Neural cell (in vitro differentiated cells): ENCODE measurements around the gene DCLK1. TPM values are rescaled to one million over a fixed set of nuclear protein-coding genes. Genes with fewer than 3 reads are reported as not detected.

Experiments
- H2AFZ ChIP-seq: fragments of 200-600, 300-800 bp; sonication (generic), shearing (Covaris generic); 2 replicates; pipeline ENCODE4 v1.6.0; 2014; ENCODE audit warnings: low read depth, mild to moderate bottlenecking, antibody characterized with exemption, low read length, moderate library complexity
- H3F3A ChIP-seq: fragments of 200-600 bp; shearing (Covaris generic); 2 replicates; pipeline ENCODE4 v1.6.1; 2016; ENCODE audit warnings: mild to moderate bottlenecking, moderate library complexity, mixed read lengths, antibody characterized with exemption, low read length; ENCODE audit not compliant: insufficient read depth, poor library complexity, severe bottlenecking
- H3K27ac ChIP-seq: fragments of 200-600, 300-800 bp; sonication (generic), shearing (Covaris generic); 2 replicates; pipeline ENCODE4 v1.5.1; 2014; ENCODE audit warnings: mild to moderate bottlenecking, low read length, moderate library complexity
- H3K27me3 ChIP-seq: fragments of 300-800, 200-600 bp; sonication (generic), shearing (Covaris generic); 2 replicates; pipeline ENCODE4 v1.6.0; 2014; ENCODE audit warnings: mild to moderate bottlenecking, low read depth, low read length, moderate library complexity; ENCODE audit not compliant: insufficient read depth
- H3K36me3 ChIP-seq: fragments of 300-800, 200-600 bp; sonication (generic), shearing (Covaris generic); 2 replicates; pipeline ENCODE4 v1.5.1; 2014; ENCODE audit warnings: mild to moderate bottlenecking, antibody characterized with exemption, low read length, moderate library complexity; ENCODE audit not compliant: insufficient read depth
- H3K4me2 ChIP-seq: fragments of 300-800, 200-600 bp; sonication (generic), shearing (Covaris generic); 2 replicates; pipeline ENCODE4 v1.6.0; 2014; ENCODE audit warnings: mild to moderate bottlenecking, low read length
- H3K4me3 ChIP-seq: fragments of 300-800, 200-600 bp; sonication (generic), shearing (Covaris generic); 2 replicates; pipeline ENCODE4 v1.5.1; 2014; ENCODE audit warnings: mild to moderate bottlenecking, low read length, moderate library complexity
- H3K79me2 ChIP-seq: fragments of 200-600 bp; shearing (Covaris generic); replicated peaks from 2 replicates; pipeline ENCODE4 v1.6.0; 2014; ENCODE audit warnings: mild to moderate bottlenecking, low read length, moderate library complexity; ENCODE audit not compliant: insufficient read depth
- H3K9ac ChIP-seq: fragments of 300-800, 200-600 bp; sonication (generic), shearing (Covaris generic); 2 replicates; pipeline ENCODE4 v1.6.1; 2016; ENCODE audit warnings: mild to moderate bottlenecking, low read length, mixed read lengths
- H3K9me2 ChIP-seq: fragments of 200-600 bp; shearing (Covaris generic); 2 replicates; pipeline ENCODE4 v1.6.1; 2016; ENCODE audit warnings: mild to moderate bottlenecking, low read length, mixed read lengths; ENCODE audit not compliant: insufficient read depth
- H3K9me3 ChIP-seq: fragments of 200-600, 300-800 bp; sonication (generic), shearing (Covaris generic); 2 replicates; pipeline ENCODE4 v1.6.1; 2016; ENCODE audit warnings: mild to moderate bottlenecking, mixed run types, low read length, moderate library complexity, mixed read lengths
- H4K20me1 ChIP-seq: fragments of 200-600 bp; shearing (Covaris generic); 2 replicates; pipeline ENCODE4 v1.6.1; 2016; ENCODE audit warnings: mild to moderate bottlenecking, mixed run types; ENCODE audit not compliant: insufficient read depth
- EP300 ChIP-seq: fragments of 450-650 bp; conservative IDR thresholded peaks from 2 replicates; pipeline ENCODE4 v1.6.1; 2014; ENCODE audit warnings: antibody characterized with exemption, mild to moderate bottlenecking, moderate library complexity; ENCODE audit not compliant: poor library complexity, severe bottlenecking
- EZH2 ChIP-seq: fragments of 200-600, 300-800 bp; shearing (Covaris generic), sonication (generic); IDR thresholded peaks from 2 replicates; pipeline ENCODE4 v1.6.1; 2014; ENCODE audit warnings: antibody characterized with exemption, low read length, borderline replicate concordance, mild to moderate bottlenecking; ENCODE audit not compliant: insufficient read depth, poor library complexity, severe bottlenecking
- MXI1 ChIP-seq: fragments of 450-650 bp; conservative IDR thresholded peaks from 2 replicates; pipeline ENCODE4 v1.6.1; 2014; ENCODE audit warnings: antibody characterized with exemption, mild to moderate bottlenecking; ENCODE audit not compliant: poor library complexity, severe bottlenecking
- POLR2AphosphoS5 ChIP-seq: IDR thresholded peaks from 2 replicates; pipeline ENCODE4 v1.6.1; 2012
- RAD21 ChIP-seq: fragments of 450-650 bp; conservative IDR thresholded peaks from 2 replicates; pipeline ENCODE4 v1.6.1; 2014; ENCODE audit warnings: antibody characterized with exemption, mild to moderate bottlenecking, moderate library complexity
- SMC3 ChIP-seq: fragments of 450-650 bp; conservative IDR thresholded peaks from 2 replicates; pipeline ENCODE4 v1.6.1; 2014; ENCODE audit warnings: antibody characterized with exemption, mild to moderate bottlenecking, moderate library complexity; ENCODE audit not compliant: poor library complexity
- TAF1 ChIP-seq: IDR thresholded peaks from 2 replicates; pipeline ENCODE4 v1.6.1; 2012; ENCODE audit warnings: low read depth
- polyA plus RNA-seq: library from polyadenylated mRNA; depleted of rRNA; stranded (reverse); fragments of >200 nt; gene quantifications from 2 replicates; pipeline ENCODE4 v1.2.3, GENCODE V29; 2014
- TF ChIP-seq, protein P1 (sequence below): IDR thresholded peaks from 2 replicates; pipeline ENCODE4 v1.6.1; 2012; ENCODE audit warnings: borderline replicate concordance
- TF ChIP-seq, protein P2 (sequence below): fragments of 450-650 bp; IDR thresholded peaks from 2 replicates; pipeline ENCODE4 v1.5.1; 2014; ENCODE audit warnings: antibody characterized with exemption, mild to moderate bottlenecking, moderate library complexity; ENCODE audit not compliant: poor library complexity, severe bottlenecking

Gene DCLK1
- polyA plus RNA-seq, 1 donor from 2014 or later = 124 TPM

DNA sequence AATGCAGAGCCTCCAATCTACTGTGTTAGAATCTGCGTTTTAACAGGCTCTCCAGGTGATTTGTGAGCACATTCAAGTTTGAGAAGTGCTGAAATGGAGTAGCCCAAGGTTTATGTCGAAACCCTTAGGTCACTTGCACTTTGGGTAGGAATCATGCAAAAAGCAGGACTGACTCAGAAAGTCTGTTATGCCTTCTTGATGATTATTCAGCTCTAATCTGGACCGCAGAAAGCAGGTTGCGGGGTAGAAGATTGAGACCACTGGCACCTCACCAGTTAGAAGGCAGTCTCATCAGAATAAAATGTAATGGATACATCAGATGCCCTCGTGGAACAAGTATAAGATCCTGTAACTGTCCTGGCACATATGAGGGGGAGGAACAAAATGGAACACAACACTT is 326.3 kb downstream of the DCLK1 start:
- no peak overlapping the region for H2AFZ ChIP-seq
- H3K9me3 ChIP-seq = no peaks in the 10 kb centered on the region
- H3F3A ChIP-seq = no peaks in the 10 kb centered on the region
- no peak overlapping the region for H3K4me3 ChIP-seq
- H3K79me2 ChIP-seq = no peaks in the 10 kb centered on the region
- no peaks in the 10 kb centered on the region for H3K27me3 ChIP-seq
- H3K9ac ChIP-seq = no peak overlapping the region
- H3K9me2 ChIP-seq = no peaks in the 10 kb centered on the region
- no peak overlapping the region for H3K27ac ChIP-seq
- no peak overlapping the region for H3K4me2 ChIP-seq
- peaks cover 34% of the 10 kb centered on the region for H3K36me3 ChIP-seq
- TF ChIP-seq MXI1 (no peak), EZH2 (no peak), EP300 (no peak), POLR2AphosphoS5 (no peak), SMC3 (no peak), RAD21 (no peak), TAF1 (no peak)
- TF ChIP-seq, protein P1, sequence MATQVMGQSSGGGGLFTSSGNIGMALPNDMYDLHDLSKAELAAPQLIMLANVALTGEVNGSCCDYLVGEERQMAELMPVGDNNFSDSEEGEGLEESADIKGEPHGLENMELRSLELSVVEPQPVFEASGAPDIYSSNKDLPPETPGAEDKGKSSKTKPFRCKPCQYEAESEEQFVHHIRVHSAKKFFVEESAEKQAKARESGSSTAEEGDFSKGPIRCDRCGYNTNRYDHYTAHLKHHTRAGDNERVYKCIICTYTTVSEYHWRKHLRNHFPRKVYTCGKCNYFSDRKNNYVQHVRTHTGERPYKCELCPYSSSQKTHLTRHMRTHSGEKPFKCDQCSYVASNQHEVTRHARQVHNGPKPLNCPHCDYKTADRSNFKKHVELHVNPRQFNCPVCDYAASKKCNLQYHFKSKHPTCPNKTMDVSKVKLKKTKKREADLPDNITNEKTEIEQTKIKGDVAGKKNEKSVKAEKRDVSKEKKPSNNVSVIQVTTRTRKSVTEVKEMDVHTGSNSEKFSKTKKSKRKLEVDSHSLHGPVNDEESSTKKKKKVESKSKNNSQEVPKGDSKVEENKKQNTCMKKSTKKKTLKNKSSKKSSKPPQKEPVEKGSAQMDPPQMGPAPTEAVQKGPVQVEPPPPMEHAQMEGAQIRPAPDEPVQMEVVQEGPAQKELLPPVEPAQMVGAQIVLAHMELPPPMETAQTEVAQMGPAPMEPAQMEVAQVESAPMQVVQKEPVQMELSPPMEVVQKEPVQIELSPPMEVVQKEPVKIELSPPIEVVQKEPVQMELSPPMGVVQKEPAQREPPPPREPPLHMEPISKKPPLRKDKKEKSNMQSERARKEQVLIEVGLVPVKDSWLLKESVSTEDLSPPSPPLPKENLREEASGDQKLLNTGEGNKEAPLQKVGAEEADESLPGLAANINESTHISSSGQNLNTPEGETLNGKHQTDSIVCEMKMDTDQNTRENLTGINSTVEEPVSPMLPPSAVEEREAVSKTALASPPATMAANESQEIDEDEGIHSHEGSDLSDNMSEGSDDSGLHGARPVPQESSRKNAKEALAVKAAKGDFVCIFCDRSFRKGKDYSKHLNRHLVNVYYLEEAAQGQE = no peak
- TF ChIP-seq, protein P2, sequence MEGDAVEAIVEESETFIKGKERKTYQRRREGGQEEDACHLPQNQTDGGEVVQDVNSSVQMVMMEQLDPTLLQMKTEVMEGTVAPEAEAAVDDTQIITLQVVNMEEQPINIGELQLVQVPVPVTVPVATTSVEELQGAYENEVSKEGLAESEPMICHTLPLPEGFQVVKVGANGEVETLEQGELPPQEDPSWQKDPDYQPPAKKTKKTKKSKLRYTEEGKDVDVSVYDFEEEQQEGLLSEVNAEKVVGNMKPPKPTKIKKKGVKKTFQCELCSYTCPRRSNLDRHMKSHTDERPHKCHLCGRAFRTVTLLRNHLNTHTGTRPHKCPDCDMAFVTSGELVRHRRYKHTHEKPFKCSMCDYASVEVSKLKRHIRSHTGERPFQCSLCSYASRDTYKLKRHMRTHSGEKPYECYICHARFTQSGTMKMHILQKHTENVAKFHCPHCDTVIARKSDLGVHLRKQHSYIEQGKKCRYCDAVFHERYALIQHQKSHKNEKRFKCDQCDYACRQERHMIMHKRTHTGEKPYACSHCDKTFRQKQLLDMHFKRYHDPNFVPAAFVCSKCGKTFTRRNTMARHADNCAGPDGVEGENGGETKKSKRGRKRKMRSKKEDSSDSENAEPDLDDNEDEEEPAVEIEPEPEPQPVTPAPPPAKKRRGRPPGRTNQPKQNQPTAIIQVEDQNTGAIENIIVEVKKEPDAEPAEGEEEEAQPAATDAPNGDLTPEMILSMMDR = no peak
- H4K20me1 ChIP-seq = no peaks in the 10 kb centered on the region

DNA sequence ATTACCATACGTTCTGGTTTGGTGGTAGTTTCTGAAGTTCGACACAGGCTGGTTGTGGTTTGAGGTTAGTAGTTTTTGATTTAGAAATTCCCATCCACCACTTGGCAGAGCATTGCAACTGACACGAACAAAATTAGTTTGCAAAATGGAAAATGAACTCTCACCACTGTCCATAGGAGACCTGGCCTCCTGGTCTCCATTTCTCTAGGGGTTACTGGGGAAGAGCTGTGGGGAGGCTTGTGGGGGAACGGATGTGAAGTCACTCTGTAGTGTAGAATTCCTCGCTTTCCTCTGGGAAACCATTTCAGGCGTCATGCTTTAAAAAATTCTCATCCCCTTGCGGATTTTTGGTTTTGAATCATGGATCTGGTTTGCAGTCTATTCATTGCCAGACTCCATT is 333.2 kb downstream of the DCLK1 start:
- Histone ChIP-seq H3K36me3 (peaks cover 8% of the 10 kb centered on the region), H4K20me1 (no peaks in the 10 kb centered on the region), H3K27ac (no peak overlapping the region), H3K27me3 (no peaks in the 10 kb centered on the region), H3K79me2 (no peaks in the 10 kb centered on the region), H3K9me3 (no peaks in the 10 kb centered on the region), H3K4me3 (no peak overlapping the region), H3F3A (no peaks in the 10 kb centered on the region), H3K4me2 (no peak overlapping the region), H3K9me2 (no peaks in the 10 kb centered on the region), H2AFZ (no peak overlapping the region), H3K9ac (no peak overlapping the region)
- TF ChIP-seq POLR2AphosphoS5 (no peak), EP300 (no peak), EZH2 (no peak), MXI1 (no peak)
- TF ChIP-seq, protein P1 = no peak
